Stimulated activated CD8-positive, alpha-beta memory T cell treated with anti-CD3 and anti-CD28 coated beads, Interleukin-4, amount 100 ng/mL, for 4 hours (primary cell): ENCODE results near the gene FOXS1.
"Not testable (repeated sequence)": the region's sequence is repeated elsewhere in the genome, so short reads cannot be mapped to it uniquely, and the experiment has no call there.

Experiments used
- DNase-seq, 2 donors: peaks; one replicate each; pipeline ENCODE4 v3.0.0-alpha.2; 2020; ENCODE audit warnings: low read depth in 2 of 2, low spot score in 1 of 2

Gene FOXS1

GRCh38 chr20:31840906-31841816, 4.2 kb downstream of the FOXS1 start:
- no peak for DNase-seq

DNA sequence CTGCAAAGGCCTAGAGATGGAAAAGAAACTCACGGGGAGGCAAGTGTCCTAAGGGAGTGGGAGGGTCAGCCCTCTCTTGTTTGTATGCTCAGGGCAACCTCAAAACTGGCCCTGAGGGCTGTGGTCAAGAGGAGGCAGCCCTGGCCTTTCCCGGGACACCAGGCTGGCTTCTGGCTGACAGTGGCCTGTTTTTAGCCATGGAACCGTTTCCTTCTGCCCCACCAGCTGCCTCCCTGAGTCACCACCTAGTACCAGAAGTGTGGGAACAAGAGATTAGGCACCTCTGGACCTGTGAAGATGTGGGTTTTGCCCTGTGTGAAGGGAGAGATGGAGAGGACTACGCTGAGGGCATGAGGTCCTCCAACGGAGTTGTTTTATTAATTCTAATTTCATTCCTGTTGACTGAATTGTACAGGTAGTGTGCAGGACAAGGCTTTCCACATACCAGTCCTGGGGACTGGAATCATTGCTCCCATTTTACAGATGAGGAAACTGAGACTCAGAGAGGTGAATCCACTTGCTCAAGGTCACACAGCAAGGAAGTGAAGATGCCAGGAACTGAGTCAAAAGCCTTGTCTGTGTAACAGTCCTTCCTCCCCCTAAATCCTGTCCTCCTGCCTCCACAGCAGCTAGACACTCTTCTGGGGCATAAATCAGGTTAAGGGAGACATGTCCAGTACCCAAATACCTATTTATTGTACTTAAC, 5.5 kb downstream of the FOXS1 start:
- no peak for DNase-seq

DNA sequence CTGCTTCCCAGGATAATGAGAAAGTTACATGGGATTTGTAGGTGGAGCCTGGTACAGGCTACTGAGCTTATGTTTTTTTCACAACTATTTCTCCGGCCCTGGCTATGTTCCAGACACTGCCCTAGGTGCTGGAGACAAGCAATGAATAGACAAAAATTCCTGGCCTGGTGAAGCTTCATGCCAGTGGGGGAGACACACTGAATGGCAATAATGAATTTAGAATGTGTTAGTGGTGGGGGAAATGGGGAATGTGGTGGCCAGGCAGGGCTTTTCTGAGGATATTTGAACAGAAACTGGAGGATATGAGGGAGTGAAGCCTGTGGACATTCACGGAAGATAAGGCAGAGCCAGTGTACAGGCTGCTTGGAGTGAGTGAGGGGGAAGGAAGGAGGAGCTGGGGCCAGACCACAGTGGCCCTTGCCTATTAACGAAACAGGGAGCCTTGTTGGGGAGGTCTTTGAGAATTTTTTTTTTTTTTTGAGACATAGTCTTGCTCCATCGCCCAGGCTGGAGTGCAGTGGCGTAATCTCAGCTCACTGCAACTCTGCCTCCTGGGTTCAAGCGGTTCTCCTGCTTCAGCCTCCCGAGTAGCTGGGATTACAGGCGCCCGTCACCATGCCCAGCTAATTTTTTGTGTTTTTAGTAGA, 6.6 kb downstream of the FOXS1 start:
- no peak for DNase-seq

- DNase-seq, result no peak
Measured at GRCh38 chr20:31837896-31838397, 7.5 kb downstream of the FOXS1 start.

DNA sequence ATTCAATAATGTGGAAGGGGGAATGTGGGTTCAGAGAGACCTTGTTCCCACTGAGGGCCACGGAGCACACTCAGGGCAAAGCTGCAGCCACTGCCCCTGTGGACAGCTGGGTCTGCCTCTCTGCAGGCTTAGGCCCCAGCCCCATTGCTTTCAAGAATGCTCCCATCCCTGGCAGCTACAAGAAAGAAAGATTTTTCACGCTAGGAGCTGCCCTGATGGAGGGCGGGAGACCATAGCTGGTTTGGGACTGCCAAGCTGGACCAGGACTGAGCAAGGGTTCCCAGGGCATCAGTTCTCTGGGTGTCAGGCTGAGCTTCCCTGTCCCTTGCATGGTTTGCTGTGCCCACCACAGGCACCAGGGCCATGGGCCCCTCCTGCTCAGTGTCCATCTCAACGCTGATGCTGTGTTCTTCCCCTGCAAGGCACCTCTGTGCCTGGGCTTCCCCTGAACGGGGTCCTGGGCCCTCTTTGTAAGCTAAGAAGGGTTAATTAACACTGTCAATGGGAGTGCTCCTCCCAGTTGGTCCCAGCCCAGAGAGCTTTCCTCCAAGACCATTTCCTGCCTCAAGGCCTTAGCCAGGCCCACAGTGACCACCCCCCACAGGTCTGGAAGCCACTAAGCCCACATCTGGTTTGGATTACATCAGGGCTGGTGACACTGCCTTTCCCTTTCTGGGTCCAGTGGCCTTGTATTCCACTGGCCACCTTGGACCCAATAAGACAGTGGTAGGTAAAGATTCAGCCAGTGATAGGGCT, 8.4 kb downstream of the FOXS1 start:
- DNase-seq, result no peak

- DNase-seq, result no peak
Measured at GRCh38 chr20:31835977-31836852, 9.2 kb downstream of the FOXS1 start.

- no peak for DNase-seq
Measured at GRCh38 chr20:31835554-31835953, 9.8 kb downstream of the FOXS1 start.

DNA sequence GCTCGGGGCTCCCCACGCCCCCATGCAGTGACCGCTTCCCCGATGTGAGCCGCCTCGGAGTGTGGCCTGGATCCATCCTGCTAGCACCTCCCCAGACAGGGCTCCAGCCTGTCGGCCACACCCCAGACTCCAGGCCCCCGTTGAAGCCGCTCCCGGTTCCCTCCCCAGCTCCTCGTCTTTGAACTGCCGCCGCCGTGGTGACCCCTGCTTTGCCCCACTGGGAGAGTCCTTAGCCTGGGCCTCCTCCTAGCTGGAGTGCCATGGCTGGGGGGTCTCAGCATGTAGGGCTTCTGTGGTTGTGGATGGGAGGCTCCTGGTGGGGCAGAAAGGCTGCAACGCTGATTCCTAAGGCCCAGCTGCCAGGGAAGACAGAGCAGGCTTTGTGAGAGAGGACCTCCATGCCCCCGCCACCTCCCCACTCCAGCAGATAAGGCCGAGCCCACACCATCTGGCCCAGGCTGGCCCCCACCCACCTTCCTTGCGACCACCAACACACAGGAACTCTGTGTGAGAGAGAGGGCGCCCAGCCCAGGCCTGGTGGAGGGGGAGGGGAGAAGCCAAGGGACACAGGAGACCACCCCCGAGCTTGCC, 11.4 kb downstream of the FOXS1 start:
- DNase-seq, result no peak

DNA sequence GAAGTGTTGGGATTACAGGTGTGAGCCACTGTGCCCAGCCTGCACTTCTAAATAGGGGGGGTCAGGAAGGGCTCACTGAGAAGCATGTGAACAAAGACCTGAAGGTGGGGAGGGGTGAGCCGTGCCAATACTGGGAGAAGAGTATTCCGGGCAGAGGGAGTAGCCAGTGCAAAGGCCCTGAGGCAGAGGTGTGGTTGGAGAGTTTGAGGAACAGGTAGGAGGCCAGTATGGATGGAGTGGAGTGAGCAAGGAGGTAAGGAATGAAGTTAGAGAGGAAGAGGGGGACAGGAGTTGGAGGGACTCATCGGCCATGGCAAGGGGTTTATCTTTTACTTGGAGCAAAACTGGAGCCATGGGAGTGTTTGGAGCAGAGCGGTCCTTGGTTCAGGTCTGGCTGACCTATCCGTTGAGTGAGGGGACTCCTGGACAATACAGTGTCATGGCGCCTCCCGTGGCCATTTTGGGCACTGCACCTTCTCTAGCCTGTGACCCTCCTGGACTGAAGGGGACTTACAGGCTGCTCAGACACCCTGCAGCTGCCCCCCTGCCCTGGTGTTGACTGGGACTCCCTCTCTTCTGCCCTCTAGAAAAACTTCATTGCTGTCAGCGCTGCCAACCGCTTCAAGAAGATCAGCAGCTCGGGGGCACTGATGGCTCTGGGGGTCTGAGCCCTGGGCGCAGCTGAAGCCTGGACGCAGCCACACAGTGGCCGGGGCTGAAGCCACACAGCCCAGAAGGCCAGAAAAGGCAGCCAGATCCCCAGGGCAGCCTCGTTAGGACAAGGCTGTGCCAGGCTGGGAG, 12.1 kb downstream of the FOXS1 start:
- DNase-seq, result peak; percentile 12 to 35

DNA sequence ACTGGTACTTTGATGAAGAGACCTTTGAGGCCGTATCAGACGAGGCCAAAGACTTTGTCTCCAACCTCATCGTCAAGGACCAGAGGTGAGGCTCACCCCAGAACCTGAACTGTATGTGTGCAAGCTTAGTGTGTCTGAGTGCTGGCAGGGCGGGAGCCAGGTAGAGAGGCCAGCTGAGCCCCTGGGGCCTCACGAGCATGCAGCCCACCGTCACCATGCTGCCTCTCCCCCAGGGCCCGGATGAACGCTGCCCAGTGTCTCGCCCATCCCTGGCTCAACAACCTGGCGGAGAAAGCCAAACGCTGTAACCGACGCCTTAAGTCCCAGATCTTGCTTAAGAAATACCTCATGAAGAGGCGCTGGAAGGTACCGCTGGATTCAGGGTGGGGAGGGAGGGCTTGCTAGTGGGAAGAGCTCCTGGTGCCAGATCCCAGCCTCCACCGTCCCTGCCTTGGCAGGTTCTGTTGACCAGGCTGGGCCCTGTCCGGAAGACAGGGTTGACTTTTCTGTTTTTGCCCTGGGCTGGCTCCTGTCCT, 13.6 kb downstream of the FOXS1 start:
- no peak for DNase-seq

DNA sequence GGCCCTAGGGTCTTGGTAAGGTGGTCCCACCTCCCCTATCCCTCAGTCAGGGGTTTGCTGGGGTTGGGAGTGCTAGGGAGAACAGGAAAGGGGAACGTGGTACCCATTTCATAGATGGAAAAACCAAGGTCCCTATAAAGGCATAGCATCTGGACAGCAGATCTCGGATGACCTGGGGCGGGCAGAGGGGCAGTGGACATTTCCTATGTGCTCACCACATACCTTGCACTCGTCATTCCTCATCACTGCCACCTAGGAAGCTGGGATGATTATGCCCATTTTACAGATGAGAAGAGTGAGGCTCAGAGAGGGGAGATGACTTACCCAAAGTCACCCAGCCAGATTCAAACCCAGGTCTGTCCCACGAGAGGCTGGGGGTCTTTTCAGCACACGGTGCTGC, 14.2 kb downstream of the FOXS1 start:
- no peak for DNase-seq

- DNase-seq, result no peak
Measured at GRCh38 chr20:31830406-31830981, 14.9 kb downstream of the FOXS1 start.

- no peak for DNase-seq
Measured at GRCh38 chr20:31829731-31830130, 15.7 kb downstream of the FOXS1 start.

GRCh38 chr20:31828016-31828415, 17.4 kb downstream of the FOXS1 start:
- DNase-seq, result not testable (repeated sequence)

GRCh38 chr20:31827059-31827458, 18.3 kb downstream of the FOXS1 start:
- no peak for DNase-seq

DNA sequence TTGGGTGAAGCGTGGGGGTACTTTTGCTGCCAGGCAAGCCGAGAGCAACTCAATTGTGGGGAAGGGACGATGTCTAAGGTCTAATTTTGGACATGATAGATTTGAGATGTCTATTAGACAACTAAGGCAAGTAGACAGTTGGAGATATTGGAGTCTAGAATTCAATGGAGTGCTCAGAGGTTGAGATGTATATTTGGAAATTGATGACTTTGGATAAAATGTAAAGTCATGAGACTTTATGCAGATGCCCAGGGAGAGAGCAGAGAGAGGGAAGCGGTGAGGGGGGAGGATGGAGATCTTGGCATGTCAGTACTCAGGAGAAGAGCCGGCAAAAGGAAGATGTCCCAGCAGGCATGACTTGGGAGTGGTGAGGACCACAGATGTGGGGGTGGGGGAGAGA, 19.3 kb downstream of the FOXS1 start:
- no peak for DNase-seq

- DNase-seq, result no peak
Measured at GRCh38 chr20:31824554-31825313, 20.7 kb downstream of the FOXS1 start.

DNA sequence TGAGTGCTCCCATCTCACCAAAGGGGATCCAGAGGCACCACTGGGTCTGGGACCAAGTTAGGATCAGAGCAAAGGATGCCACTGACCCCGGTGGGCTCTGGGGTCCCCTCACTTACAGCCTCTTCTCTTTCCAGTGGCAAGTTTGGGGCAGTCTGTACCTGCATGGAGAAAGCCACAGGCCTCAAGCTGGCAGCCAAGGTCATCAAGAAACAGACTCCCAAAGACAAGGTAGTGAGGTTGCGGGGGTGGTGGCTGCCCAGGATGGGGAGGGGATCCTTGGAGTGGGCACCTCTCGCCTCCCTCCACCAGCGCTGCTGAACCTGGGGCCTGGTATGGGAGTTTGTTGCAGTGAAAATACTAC, 21.3 kb downstream of the FOXS1 start:
- no peak for DNase-seq
